NCI-H446 treated with DMSO at 0.1 percent for 48 hours (cell line): ENCODE data around the gene MCM3AP.
A peak's percentile ranks its signal among the peaks of the same experiment; 100 is the strongest.
"Not testable (repeated sequence)": the region's sequence is repeated elsewhere in the genome, so short reads cannot be mapped to it uniquely, and the experiment has no call there.

Experiments
- DNase-seq: peaks from one replicate; lab custom pipeline; 2025; lab: John Stamatoyannopoulos, UW

MCM3AP gene

DNA sequence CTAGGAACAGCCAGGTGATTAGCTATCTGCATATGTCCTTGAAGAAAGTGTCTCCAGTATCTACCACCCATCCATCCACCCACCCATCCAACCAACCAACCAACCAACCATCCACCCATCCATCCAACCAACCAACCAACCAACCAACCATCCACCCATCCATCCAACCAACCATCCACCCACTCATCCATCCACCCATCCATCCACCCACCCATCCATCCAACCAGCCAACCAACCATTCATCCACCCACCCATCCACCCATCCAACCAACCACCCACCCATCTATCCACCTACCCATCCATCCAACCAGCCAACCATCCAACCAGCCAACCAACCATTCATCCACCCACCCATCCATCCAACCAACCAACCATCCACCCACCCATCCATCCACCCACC lies 26.2 kb upstream of the MCM3AP start:
- no peak for DNase-seq

DNA sequence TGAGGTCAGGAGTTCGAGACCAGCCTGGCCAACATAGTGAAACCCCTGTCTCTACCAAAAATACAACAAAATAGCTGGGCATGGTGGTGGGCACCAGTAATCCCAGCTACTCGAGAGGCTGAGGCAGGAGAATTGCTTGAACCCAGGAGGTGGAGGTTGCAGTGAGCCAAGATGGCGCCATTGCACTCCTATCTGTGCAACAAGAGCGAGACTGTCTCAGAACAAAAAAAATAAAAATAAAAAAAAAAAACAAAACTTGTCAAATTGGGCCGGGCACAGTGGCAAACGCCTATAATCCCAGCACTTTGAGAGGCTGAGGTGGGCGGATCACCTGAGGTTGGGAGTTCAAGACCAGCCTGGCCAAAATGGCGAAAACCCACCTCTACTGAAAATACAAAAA lies 24.8 kb upstream of the MCM3AP start:
- not testable (repeated sequence) for DNase-seq

DNA sequence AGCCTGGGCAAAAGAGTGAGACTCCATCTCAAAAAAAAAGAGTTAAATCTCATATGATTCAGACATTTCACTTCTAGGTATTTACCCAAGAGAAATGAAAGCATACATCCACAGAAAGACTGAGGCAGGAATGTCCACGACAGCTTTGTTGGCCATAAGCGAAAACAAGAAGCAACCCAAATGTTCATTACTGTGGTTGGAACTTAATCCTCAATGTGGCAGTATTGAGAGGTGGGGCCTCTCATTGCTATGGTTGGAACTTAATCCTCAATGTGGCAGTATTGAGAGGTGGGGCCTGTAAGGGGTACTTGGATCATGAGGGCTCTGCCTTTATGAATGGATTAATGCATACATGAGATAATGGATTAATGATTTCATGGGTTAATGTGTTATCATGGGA lies 23.0 kb upstream of the MCM3AP start:
- no peak for DNase-seq

DNA sequence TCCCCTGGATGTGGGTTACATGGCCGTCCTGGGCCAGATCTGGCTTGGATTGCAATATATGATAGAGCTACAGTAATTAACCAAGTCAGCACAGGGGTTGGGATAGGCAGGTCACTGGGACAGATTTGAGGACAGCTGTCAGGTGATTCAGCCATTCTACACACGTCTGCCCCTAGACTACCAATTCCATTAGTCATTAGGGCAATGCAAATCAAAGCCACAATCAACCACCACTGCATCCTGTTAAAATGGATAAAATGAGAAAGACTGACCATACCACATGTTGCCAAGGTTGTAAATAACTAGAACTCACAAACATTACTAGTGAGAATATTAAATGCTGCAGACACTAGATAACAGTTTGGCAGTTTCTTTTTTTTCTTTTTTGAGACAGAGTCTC lies 22.2 kb upstream of the MCM3AP start:
- DNase-seq: no peak

DNA sequence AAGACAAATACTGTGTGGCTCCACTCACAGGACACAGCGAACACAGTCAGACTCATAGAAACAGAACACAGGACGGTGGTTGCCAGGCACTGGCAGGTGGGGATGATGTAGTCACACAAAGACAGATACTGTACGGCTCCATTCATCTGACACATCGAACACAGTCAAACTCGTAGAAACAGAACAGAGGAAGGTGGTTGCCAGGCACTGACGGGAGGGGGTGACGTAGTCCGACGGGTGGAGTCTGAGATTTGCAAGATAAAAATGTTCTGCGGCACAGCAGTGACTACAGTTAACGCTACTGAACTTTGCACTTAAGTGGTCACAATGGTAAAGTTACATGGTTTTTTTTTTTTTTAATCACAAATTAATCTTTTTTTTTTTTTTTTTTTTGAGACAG lies 19.5 kb upstream of the MCM3AP start:
- no peak for DNase-seq

DNA sequence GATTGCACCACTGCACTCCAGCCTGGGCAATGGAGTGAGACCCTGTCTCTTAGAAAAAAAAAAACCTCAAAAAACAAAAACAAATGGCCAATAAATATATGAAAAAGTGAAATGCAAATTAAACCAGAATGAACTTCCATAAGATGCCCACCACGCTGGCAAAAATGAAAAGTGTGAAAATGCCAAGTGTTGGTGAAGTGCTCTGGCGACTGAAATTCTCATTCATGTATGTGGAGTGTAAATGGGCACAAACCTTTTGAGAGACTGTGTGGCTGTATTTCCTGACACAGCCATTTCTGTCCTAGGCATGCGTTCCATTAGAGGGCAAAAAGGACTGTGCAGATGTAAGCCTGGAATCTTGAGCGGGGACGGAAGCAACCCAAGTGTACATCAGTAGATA lies 19.0 kb upstream of the MCM3AP start:
- no peak for DNase-seq

DNA sequence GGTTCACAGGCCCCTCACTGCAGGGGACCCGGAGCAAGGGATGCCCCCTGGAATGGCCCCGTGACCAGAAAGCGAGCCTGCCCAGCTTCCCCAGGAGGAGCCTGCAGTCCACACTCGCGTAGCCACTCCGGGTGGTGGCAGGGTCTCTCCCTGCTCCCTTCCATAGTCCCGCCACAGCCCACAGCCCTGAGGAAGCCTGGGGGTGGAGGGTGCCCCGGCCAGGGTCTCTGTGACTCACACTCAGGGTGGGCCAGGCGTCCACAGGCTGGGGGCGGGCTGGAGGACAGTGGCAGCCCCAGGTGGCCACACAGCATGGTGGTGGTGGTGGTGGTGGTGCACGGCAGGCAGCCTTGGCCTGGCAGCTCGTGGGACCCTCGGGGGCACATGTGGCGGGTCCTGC lies 16.3 kb upstream of the MCM3AP start:
- no peak for DNase-seq

DNA sequence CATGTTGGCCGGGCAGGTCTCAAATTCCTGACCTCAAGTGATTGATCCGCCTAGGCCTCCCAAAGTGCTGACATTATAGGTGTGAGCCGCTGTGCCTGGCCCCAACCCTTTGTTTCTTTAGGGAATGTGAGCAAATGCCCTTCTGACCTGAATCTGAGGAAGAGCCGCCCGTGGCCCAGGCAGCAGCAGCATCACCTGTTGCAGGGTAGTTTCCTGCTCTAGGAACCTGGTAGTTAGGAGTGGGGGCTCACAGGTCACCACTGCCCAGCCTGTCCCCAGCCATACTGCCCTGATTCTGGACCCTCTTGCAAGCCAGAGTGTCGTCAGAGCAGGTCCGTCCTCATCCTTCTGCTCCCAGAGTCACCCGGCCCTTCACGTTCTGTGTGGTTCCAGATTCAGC lies 13.8 kb upstream of the MCM3AP start:
- no peak for DNase-seq

DNA sequence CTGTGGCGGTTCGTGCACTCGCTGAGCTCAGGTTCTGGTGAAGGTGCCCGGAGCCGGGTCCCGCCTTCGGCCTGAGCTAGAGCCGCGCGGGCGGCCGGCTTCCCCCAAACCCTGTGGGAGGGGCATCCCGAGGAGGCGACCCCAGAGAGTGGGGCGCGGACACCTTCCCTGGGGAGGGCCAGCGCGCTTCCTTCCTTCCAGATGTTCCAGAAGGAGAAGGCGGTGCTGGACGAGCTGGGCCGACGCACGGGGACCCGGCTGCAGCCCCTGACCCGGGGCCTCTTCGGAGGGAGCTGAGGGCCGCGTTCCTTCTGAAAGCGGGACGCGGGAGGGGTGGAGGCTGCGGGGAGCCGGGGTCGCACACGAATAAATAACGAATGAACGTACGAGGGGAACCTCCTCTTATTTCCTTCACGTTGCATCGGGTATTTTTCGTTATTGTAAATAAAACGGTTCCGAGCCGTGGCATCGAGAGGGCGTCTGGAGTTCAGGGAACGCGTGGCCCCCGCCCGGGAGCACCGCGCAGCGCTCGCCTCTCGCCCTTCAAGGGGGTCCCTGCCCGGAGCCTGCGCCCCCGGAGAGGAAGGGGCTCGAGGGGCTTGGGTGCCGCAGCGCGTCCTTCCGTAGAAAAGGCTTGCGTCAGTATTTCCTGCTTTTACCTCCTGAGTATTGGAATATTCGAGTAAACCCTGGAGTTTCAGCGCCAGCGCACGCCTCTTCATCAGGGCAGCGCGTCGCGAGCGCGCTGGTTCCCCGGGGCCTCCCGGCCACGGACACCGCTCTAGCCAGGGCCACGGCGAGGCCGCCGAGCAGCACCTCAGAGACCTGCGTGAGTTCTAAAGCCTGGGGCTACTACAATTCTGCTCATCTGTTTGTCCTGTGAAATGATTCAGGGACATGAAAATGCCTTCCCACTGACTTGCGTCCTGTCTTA lies 12.2 kb upstream of the MCM3AP start:
- no peak for DNase-seq

DNA sequence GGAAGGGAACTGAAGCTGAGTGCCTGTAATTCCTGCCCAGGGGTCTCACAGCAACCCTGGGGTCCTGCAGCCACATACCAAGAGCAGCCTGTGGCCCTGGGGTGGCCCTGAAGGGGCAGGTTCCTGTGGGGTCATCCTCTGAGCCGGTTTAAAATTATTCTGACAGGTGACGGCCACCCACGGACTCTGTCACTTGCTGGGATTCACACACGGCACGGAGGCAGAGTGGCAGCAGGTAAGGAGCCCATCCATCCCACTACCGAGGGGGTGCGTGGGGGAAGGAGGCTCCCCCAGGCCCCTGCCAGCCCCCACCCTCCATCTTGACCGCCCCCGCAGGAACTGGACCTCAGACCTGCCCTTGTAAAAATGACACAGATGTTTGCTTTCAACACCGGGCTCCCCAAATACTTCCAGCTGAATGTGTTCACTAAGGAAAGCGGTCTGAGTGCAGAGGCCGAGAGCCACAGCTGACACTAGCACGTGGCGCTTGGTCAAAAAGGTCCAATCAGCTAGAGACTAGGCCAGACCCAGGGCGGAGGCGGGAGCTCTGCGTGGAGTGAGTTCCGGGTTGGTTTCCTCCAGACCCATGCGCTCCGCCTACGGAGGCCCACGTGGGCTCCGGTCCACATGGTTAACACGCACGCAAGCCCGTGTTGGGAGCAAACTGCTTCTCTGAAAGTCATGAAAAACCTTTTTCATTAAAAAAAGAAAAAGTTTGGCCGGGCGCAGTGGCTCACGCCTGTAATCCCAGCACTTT lies 10.8 kb upstream of the MCM3AP start:
- DNase-seq: no peak

DNA sequence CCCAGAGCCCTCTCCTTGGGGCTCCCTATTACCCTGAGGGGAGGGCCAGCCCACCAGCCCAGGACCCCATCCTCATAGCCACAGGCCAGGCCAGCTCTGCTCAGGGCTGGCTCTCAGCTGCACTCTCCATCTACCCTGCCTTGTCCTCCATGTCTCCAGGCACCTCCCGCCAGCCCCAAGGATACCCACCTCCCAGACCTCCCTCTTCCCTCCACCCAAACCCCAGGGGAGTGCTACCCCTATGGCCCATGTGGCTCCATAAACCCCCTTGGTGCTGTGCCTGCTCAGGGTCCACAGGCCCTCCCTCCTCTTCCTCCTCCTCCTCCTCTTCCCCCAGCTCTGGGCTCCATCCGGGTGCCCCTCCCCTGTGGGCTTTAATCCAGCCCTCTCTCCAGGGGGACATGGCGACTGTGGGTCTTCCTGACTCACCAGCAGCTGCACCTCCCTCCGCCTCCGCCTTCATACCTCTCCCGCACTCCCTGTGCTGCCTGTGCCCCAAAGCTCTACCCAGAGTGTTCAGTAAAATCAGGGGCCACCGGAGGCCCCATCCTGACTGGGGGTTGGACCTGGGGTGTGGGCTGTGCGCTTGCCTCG lies 9.9 kb upstream of the MCM3AP start:
- DNase-seq: no peak

DNA sequence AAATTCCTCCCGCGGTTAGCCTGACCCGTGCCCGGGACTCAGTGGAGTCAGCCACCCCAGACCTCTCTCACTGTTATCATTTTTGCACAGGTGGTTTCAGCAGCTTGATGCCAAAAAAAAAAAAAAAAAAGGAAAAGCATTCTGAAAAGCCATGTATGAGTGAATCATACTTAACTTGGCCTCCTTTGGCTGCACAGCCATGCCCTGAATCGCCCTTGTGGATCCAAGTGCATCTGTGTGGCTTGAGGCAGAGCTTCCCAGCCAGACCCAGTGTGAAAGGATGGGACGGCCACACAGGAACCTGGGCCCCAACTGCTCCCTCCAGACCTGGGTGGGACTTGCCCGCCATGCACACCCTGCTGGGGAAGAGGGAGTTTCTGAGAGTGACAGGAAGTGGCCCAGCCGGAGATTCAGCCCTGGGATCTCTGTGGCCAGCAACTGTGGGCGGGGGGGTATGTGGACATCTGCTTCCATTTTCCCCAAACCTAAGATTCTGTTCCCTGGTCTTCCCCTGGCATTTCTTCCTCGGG lies 9.3 kb upstream of the MCM3AP start:
- no peak for DNase-seq

DNA sequence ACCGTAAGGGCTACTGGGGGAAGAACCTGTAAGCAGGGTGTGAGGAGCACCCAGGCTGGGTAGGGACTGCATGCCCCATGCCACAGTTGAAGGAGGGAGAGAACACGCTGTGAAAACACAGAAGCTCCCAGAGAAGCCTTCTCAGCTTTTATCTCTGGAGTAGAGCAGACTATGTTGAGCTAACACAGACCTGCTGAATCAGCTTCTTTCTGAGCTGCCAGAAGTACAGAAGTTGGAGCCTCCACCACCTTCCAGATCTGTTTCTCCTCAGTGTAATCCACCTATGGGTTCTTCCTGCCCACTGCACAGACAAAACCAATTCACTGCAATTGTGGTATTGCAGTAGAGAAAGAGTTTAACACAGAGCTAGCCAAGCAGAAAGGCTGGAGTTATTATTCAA lies 6.2 kb upstream of the MCM3AP start:
- no peak for DNase-seq

DNA sequence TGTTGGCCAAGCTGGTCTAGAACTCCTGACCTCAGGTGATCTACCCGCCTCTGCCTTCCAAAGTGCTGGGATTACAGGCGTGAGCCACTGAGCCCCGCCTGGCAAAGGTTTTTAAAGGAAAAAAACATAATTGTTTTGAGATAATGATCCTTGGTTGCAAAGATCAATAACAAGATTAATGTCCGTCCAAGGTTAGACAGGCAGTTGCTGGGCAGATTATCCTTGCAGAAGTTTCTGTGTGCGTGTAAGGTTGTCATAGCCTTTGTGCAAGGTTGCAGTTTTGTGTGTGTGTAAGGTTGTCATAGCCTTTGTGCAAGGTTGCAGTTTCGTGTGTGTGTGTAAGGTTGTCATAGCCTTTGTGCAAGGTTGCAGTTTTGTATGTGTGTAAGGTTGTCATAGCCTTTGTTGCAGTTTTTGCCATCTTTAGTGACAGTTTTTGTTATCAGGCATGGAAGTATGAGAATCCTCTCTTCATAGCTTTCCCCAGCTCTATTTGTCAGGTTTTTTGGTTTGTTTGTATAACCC lies 4.3 kb upstream of the MCM3AP start:
- no peak for DNase-seq

DNA sequence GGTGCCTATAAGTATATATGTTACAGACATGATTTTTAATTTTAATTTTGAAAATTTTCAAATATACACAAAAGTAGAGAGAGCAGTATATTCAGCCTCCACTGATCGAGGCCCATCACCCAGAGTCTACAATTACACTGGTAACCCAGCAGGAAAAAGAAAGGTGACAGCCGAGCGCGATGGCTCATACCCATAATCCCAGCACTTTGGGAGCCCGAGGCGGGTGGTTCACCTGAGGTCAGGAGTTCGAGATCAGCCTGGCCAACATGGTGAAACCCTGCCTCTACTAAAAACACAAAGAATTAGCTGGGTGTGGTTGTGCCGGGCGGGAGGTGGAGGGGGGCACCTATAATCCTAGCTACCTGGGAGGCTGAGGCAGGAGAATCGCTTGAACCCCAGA lies 2.1 kb upstream of the MCM3AP start:
- no peak for DNase-seq

DNA sequence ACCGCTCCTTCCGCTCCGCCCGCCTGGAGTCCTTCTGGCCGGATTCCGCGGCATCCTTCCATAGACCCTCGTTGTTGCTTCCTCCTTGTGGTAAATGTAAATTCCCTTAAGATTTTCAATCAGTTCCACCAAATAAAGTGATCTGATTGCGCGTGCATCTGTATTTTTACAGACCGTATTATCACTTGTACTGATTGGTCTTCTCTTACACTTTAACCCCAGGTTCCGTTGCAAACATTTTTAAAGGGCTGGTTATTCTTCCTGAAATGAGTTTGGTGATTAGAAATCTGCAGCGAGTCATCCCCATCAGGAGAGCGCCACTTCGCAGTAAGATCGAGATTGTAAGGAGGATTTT lies 1.2 kb upstream of the MCM3AP start:
- DNase-seq: no peak

DNA sequence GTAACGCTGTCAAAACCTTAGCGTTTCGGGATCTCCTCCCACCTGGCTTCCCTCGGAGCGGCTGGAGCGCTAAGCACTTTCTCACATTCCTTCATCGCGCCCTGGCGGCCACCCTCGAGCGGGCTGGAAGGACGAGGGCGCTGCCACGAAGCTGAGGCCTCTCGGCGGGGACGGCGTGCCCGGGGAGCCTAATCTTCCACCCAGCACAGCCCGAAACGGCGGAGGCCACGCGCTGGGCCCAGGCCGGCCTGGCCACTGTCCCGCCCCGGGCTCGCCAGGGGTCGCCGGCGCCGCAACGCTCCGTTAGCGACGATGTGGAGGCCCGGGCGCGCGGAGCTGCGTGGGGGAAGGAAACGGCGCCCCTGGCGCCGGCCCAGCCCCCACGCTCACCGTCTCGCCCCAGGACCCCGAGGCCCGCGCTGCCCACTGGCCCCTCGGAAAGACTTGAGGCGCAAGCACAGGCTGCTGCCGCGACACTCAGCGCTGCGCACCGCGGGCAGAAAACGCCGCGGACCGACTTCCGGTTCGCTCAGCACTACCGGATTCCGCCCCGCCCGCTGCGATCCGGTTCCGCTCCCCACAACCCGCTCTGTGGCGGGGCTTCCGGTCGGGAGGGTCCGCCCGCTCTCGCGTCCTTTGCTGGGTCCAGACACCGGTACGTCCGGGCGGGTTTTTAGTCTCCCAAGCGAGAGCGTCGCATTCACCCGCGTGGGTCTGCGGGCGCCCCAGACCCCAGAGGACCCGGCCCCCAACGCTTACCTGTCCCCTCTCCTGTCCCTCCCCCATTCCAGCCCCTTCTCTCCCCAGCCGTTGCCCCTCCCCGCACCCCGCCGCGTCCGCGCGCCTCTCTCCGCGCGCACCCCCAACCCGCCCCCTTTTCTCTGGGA lies 593 bp upstream of the MCM3AP start, which contains the start of gene YBEY:
Gene YBEY (plus strand): TSS at position 582 of the 887 bp plus-strand sequence. CDS start 572 bp downstream, outside the sequence.
- peak; percentile 78 for DNase-seq

DNA sequence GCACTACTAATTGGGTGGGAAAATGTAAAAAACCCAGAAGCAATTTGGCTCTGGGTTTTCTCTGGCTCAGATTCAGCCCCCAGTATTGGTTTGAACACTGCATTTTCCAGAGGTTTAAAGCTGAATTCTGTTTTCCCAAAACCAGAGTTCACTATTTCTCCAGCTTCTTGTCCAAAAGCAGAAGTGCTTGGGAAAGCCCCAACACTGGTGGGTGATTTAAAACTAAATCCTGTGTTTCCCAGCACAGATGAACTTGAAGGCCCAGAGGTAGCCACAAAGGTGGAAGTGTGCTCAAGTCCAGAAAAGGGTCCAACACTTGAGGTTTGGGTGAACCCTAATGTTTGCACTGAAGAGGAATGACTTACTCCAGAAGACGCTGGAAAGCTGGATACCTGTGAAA lies 678 bp downstream of the MCM3AP start:
- DNase-seq: no peak

DNA sequence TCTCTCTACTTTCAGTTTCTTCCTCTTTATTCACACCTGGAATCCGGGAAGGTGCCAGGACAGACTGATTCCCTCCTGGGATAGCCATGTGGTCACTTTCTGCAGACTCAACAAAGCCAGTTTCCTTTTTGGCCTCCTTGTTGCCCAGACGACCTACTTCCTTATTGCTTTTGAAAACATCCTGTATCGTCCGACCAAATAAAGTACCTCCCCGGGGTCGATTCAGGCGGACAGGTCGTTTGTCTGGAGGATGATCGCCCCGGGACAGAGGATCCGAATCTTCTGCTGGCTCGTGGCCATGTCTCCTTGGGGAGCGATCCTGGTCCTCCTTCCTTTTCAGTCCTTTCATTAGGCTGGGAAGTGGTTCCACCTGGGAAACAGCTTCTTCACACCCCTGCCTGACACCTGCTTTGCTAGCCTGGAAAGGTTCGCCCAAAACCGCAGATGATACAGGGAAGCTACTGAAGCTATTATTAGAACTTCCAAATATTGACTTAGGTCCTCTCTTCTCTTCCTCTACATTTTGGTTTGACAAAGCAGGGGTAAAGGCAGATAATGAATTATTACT lies 1.2 kb downstream of the MCM3AP start:
- no peak for DNase-seq

DNA sequence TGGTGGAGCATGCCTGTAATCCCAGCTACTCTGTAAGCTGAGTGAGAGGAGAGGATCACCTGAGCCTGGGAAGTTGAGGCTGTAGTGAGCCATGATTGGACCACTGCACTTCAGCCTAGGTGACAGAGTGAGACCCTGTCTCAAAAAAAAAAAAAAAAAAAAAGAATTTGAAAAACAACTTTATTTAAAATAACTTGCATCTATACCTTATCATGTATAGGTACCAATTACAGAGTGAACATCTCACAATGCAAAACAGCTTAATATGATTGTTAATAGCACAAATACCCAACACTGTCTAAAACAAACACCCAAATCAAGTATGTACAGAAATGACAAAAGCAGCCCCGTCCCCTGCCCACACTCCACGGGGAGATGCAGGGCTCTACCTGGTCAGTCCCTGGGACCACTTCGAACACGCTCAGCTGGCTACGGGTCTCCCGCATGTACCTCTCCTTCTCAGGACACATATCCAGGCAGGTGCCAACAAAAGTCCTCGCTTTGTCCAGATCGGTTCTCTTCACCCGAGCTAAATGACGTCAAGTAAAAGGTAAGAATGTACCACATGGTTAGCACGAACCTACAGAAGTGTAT lies 10.5 kb downstream of the MCM3AP start:
- no peak for DNase-seq

DNA sequence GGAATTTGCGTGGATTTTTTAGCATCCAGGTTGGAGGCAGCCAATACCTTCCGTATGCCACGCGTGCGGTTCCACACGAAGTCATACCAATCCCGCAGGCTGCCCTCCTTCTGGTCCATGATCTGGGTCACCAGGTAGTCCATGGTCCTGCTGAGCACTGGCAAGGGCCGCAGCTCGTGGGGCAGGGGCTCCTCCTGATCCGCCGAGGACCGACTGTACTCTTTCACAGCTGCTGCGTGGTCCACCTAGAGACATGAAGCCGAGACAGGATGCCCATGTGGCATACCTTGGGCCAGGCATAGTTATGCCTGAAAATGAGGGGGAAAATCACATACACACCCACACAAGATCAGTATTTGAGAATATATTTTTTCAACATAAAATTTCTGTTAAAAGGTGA lies 12.1 kb downstream of the MCM3AP start:
- no peak for DNase-seq
